PC-9 (cell line): Measurements from ENCODE around the gene UNC13B. TPM values are rescaled to one million over a fixed set of nuclear protein-coding genes. Genes with fewer than 3 reads are reported as not detected.

Experiments used
- BruUV-seq: library from RNA; stranded (reverse); fragments of 400-500 nt; replicated peaks from 2 replicates; lab custom pipeline; 2021; lab: Mats Ljungman, UMichigan
- CTCF ChIA-PET: fragments of 300-600 bp; sonication (Branson Sonifier 250); formaldehyde crosslinking; loops from one replicate; lab custom pipeline; 2022; ENCODE audit warnings: antibody characterized with exemption; lab: Charles Lee
- POLR2A ChIA-PET: fragments of 300-600 bp; sonication (Branson Sonifier 250); formaldehyde crosslinking; loops from one replicate; lab custom pipeline; 2022; ENCODE audit warnings: antibody characterized with exemption; ENCODE audit not compliant: unreplicated experiment; lab: Charles Lee
- DNase-seq, 2 experiments: peaks; one replicate each; pipeline versions ENCODE4 v3.0.0 to v3.0.0-alpha.2; 2015 to 2022; ENCODE audit warnings: mixed read lengths in 1 of 2
- H2AFZ ChIP-seq: fragments of 200-600 bp; sonication (generic); 2 replicates; pipeline ENCODE4 v1.8.1; 2017; ENCODE audit warnings: antibody characterized with exemption
- H3F3A ChIP-seq: fragments of 200-600 bp; sonication (generic); 2 replicates; pipeline ENCODE4 v1.8.1; 2017; ENCODE audit warnings: antibody characterized with exemption, mild to moderate bottlenecking, low read depth; ENCODE audit not compliant: insufficient read depth
- H3K27ac ChIP-seq: fragments of 200-600 bp; sonication (generic); 2 replicates; pipeline ENCODE4 v1.6.1; 2016; ENCODE audit warnings: mixed run types
- H3K27me3 ChIP-seq: fragments of 200-600 bp; sonication (generic); 2 replicates; pipeline ENCODE4 v1.6.1; 2016; ENCODE audit warnings: low read depth, mixed run types; ENCODE audit not compliant: insufficient read depth
- H3K36me3 ChIP-seq: fragments of 200-600 bp; sonication (generic); 2 replicates; pipeline ENCODE4 v1.6.1; 2016; ENCODE audit warnings: low read depth, mixed run types
- H3K4me1 ChIP-seq: fragments of 200-600 bp; sonication (generic); replicated peaks from 2 replicates; pipeline ENCODE4 v1.6.1; 2016; ENCODE audit warnings: mixed run types; ENCODE audit not compliant: insufficient read depth
- H3K4me2 ChIP-seq: fragments of 200-600 bp; sonication (generic); 2 replicates; pipeline ENCODE4 v1.6.1; 2017; ENCODE audit warnings: mixed run types
- H3K4me3 ChIP-seq: fragments of 200-600 bp; sonication (generic); 2 replicates; pipeline ENCODE4 v1.6.1; 2016; ENCODE audit warnings: mixed run types
- H3K79me2 ChIP-seq: fragments of 200-600 bp; sonication (generic); 2 replicates; pipeline ENCODE4 v1.6.1; 2017; ENCODE audit warnings: low read depth, mixed run types
- H3K9me2 ChIP-seq: fragments of 200-600 bp; sonication (generic); 2 replicates; pipeline ENCODE4 v1.8.1; 2017; ENCODE audit warnings: mild to moderate bottlenecking; ENCODE audit not compliant: insufficient read depth
- H3K9me3 ChIP-seq: fragments of 200-600 bp; sonication (generic); 2 replicates; pipeline ENCODE4 v1.8.1; 2016; ENCODE audit warnings: low read depth; ENCODE audit not compliant: insufficient read depth
- H4K20me1 ChIP-seq: fragments of 200-600 bp; sonication (generic); 2 replicates; pipeline ENCODE4 v1.8.1; 2017; ENCODE audit not compliant: insufficient read depth
- EZH2 ChIP-seq: fragments of 200-600 bp; sonication (generic); IDR thresholded peaks from 2 replicates; pipeline ENCODE4 v1.8.0; 2017; ENCODE audit warnings: antibody characterized with exemption, low read depth
- intact Hi-C: fragments of 100-400 bp; cut with micrococcal nuclease; formaldehyde crosslinking; loops from one replicate; pipeline ENCODE4 v1.10.0; 2022; ENCODE audit not compliant: unreplicated experiment
- total RNA-seq: library from RNA; stranded (reverse); gene quantifications from 2 replicates; pipeline ENCODE4 v1.2.3, GENCODE V29; 2021
- TF ChIP-seq, protein P1 (sequence below): fragments of 200-600 bp; sonication (generic); conservative IDR thresholded peaks from 2 replicates; pipeline ENCODE4 v1.6.1; 2017; ENCODE audit warnings: mixed run types, antibody characterized with exemption, mild to moderate bottlenecking, moderate library complexity

Gene UNC13B
- total RNA-seq, 1 experiment from 2014 or later = not detected

DNA sequence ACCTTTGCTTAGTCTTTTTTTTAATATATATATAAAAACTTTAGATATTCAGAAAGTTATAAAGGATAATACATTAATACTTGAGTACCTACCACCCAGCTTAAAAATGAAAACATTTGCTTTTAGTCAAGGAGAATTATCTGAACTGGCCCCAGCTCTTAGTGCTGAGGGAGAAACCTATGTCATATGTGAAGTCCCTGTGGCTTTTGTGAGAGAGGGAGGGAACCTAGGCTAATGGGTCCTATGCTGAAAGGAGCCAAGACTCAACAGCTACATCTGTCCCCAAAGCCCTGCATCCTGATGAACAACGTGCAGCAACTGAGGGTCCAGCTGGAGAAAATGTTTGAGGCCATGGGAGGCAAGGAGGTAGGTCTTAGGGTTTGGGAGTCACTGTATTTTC is 236.1 kb downstream of the UNC13B start:
- Histone ChIP-seq H3K4me2 (no peak overlapping the region), H3K9me3 (no peaks in the 10 kb centered on the region), H3K27me3 (no peaks in the 10 kb centered on the region; the same call in 1 of the 2 replicates), H3K4me1 (no peaks in the 10 kb centered on the region), H3F3A (no peaks in the 10 kb centered on the region), H3K4me3 (no peak overlapping the region), H3K9me2 (no peaks in the 10 kb centered on the region), H2AFZ (no peak overlapping the region), H3K27ac (no peak overlapping the region), H3K36me3 (no peaks in the 10 kb centered on the region), H3K79me2 (no peaks in the 10 kb centered on the region), H4K20me1 (no peaks in the 10 kb centered on the region)
- TF ChIP-seq EZH2 = no peak
- TF ChIP-seq, protein P1, sequence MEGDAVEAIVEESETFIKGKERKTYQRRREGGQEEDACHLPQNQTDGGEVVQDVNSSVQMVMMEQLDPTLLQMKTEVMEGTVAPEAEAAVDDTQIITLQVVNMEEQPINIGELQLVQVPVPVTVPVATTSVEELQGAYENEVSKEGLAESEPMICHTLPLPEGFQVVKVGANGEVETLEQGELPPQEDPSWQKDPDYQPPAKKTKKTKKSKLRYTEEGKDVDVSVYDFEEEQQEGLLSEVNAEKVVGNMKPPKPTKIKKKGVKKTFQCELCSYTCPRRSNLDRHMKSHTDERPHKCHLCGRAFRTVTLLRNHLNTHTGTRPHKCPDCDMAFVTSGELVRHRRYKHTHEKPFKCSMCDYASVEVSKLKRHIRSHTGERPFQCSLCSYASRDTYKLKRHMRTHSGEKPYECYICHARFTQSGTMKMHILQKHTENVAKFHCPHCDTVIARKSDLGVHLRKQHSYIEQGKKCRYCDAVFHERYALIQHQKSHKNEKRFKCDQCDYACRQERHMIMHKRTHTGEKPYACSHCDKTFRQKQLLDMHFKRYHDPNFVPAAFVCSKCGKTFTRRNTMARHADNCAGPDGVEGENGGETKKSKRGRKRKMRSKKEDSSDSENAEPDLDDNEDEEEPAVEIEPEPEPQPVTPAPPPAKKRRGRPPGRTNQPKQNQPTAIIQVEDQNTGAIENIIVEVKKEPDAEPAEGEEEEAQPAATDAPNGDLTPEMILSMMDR = no peak
- no peak for DNase-seq
- no TSS peak for BruUV-seq
- intact Hi-C loops = no loop called here
- CTCF ChIA-PET = no interaction called here
- POLR2A ChIA-PET = no interaction called here

DNA sequence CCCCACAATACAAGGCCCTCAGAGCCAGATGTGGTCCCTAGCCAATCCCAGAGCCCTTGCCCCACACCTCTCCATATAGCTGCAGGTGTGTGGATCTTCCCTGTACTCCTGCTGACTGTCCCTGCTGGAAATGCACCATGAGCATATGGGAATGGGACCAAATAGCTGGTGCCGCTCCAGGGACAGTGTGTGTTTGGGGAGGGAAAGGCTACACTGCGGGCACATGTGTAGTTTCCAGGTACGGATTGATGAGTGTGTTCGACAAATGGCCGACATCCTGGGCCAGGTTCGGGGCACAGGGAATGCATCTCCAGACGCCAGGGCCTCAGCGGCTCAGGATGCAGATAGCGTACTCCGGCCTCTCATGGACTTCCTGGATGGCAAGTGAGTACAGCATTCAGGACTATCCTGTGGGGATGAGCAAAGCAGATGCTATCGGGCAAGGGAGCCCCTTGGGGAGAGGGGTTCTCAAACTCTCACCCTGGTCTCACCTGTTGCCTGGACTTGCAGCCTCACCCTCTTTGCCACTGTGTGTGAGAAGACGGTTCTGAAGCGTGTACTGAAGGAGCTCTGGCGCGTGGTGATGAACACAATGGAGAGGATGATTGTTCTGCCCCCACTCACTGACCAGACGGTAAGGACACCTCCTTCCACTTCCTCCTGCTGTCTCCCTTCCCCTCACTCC is 237.0 kb downstream of the UNC13B start:
- no peaks in the 10 kb centered on the region for H3K9me2 ChIP-seq
- no peaks in the 10 kb centered on the region for H3K79me2 ChIP-seq
- no peaks in the 10 kb centered on the region for H3K36me3 ChIP-seq
- no peak overlapping the region for H2AFZ ChIP-seq
- H3F3A ChIP-seq = no peaks in the 10 kb centered on the region
- no peak overlapping the region for H3K4me3 ChIP-seq
- no TSS peak for BruUV-seq
- no peak overlapping the region for H3K4me2 ChIP-seq
- POLR2A ChIA-PET = no interaction called here
- CTCF ChIA-PET = no interaction called here
- no peak for DNase-seq
- H4K20me1 ChIP-seq = no peaks in the 10 kb centered on the region
- TF ChIP-seq, protein P1 = no peak
- TF ChIP-seq EZH2 = no peak
- no peaks in the 10 kb centered on the region for H3K4me1 ChIP-seq
- no peak overlapping the region for H3K27ac ChIP-seq
- H3K27me3 ChIP-seq = no peaks in the 10 kb centered on the region; the same call in 1 of the 2 replicates
- no peaks in the 10 kb centered on the region for H3K9me3 ChIP-seq
- intact Hi-C loops = no loop called here

DNA sequence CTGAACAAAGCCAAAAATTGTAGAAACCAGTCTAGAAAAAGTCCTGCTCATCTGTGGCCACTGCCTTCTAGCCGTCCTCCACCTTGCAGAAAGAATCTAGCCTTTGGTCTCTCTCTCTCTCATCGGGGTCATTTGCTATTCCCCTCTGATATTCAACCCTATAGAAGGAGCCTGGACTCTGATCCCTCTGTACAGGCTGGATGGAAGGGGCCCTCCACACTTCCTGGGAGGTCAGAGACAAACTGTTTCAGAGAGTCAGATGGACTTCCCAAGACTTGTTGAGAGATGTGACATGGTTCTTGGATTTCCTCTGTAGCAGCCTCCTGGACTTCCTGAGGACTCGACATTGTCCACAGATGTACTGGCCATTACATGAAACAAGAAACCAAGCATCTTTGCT is 243.1 kb downstream of the UNC13B start:
- intact Hi-C loops = no loop called here
- no TSS peak for BruUV-seq
- no peak overlapping the region for H3K27ac ChIP-seq
- no peaks in the 10 kb centered on the region for H3F3A ChIP-seq
- no peak for DNase-seq
- H3K4me1 ChIP-seq = no peaks in the 10 kb centered on the region
- ChIA-PET CTCF (no interaction called here), POLR2A (no interaction called here)
- H3K9me2 ChIP-seq = no peaks in the 10 kb centered on the region
- no peaks in the 10 kb centered on the region for H3K36me3 ChIP-seq
- no peak overlapping the region for H3K4me3 ChIP-seq
- H3K9me3 ChIP-seq = no peaks in the 10 kb centered on the region
- no peak for TF ChIP-seq EZH2
- TF ChIP-seq, protein P1 = no peak
- no peak overlapping the region for H3K4me2 ChIP-seq
- no peak overlapping the region for H2AFZ ChIP-seq
- H3K79me2 ChIP-seq = no peaks in the 10 kb centered on the region
- H4K20me1 ChIP-seq = no peaks in the 10 kb centered on the region
- H3K27me3 ChIP-seq = no peaks in the 10 kb centered on the region
